ENCODE results near the gene RNF103.

Gene RNF103

DNA sequence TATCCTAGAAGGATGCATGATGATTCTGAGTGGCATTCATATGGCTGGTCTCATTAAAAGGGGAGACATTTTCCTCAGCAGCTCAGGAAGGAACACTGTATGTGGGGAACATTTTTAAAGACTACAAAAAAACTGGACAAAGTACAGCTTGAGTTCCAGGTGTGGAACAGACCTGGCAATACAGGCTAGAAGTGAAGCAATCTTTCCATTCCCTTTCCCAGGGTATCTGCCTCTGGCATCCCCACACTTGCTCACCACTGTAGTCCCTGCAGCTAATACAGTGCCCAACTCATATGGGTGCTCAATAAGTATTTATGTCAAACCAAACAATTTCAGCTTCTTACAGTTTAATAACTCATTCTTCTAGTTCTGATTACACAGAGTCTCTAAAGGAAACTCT lies 8.1 kb downstream of the RNF103 start:
- no peak for TF ChIP-seq CTCF (IDR thresholded peaks at IDR 0.05; ENCODE audit: insufficient read depth, missing control alignments)
- no peak for FAIRE-seq
- DNase-seq (ENCODE audit: insufficient read length, low spot score) = no peak

GRCh38 chr2:86613515-86613914 lies 10.2 kb downstream of the RNF103 start:
- FAIRE-seq (no peak), DNase-seq (ENCODE audit: insufficient read length, low spot score) (no peak)
- TF ChIP-seq CTCF (IDR thresholded peaks at IDR 0.05; ENCODE audit: insufficient read depth, missing control alignments) = no peak

DNA sequence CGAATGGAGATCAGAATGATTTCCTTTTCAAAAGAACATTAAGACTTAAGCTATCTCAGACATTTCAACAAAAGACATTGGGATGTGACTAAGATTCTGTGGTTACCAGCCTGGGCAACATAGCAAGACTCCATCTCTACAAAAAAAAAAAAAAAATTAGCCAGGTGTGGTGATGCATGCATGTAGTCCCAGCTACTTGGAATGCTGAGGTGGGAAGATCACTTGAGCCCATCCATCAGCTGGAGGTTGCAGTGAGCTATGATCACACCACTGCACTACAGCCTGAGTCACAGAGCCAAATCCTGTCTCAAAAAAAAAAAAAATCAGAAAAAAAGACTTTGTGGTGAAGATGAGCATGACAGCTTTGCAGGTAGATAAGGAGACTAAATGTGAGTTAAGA lies 12.8 kb downstream of the RNF103 start:
- no peak for DNase-seq (ENCODE audit: insufficient read length, low spot score)
- TF ChIP-seq CTCF (IDR thresholded peaks at IDR 0.05; ENCODE audit: insufficient read depth, missing control alignments) = no peak
- no peak for FAIRE-seq

GRCh38 chr2:86608832-86609410 lies 14.7 kb downstream of the RNF103 start:
- no peak for DNase-seq (ENCODE audit: insufficient read length, low spot score)
- no peak for TF ChIP-seq CTCF (IDR thresholded peaks at IDR 0.05; ENCODE audit: insufficient read depth, missing control alignments)
- no peak for FAIRE-seq

DNA sequence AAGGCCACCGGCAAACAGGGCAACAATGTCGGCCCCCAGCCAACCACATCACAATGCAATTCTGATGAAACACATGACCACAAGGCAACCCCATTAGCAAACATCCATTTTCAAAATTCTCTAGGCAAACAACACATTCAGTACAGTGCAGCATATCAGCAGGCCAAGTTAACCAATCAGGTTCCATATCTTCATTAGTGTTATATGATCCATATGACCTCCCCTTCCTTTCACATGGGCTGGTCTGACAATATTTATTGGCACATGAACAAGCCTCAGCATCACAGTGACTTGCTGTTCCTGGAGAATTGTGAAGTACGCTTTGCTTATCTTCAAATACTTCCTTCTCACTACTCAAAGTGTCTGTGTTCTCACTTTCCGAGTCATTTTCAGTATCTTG lies 19.8 kb downstream of the RNF103 start:
- TF ChIP-seq CTCF (IDR thresholded peaks at IDR 0.05; ENCODE audit: insufficient read depth, missing control alignments) = no peak
- DNase-seq (ENCODE audit: insufficient read length, low spot score) = no peak
- no peak for FAIRE-seq

DNA sequence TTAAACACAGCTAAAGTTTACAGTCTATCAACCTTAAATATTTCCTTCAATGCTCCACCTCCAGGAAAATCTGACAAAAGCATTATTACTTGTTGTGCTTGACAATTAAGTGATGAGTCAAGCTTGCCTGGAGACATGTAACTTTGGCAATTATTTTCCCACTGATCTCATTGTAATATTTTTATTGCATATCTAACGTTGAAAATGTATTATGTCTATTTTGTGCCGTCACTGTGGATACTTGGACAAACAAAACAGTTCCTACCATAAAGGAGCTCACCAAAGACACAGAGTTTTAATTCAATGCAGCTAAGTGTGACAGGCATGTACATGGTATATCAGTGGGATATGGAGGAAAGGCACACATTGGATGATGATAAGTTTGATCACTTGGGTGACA lies 24.7 kb downstream of the RNF103 start:
- peak; percentile 11 for FAIRE-seq
- DNase-seq (ENCODE audit: insufficient read length, low spot score) = no peak
- TF ChIP-seq CTCF (IDR thresholded peaks at IDR 0.05; ENCODE audit: insufficient read depth, missing control alignments) = no peak

GRCh38 chr2:86596118-86596517 lies 27.5 kb downstream of the RNF103 start:
- FAIRE-seq (no peak), DNase-seq (ENCODE audit: insufficient read length, low spot score) (no peak)
- TF ChIP-seq CTCF (IDR thresholded peaks at IDR 0.05; ENCODE audit: insufficient read depth, missing control alignments) = no peak
